Measurements from ENCODE around the gene TKTL1. TPM values are rescaled to one million over a fixed set of nuclear protein-coding genes. Genes with fewer than 3 reads are reported as not detected.

Gene TKTL1
- total and polyA plus RNA-seq, 12 donors, result 2.6 to 14.1 (median 7.3) TPM

GRCh38 chrX:154351183-154352011, 55.8 kb downstream of the TKTL1 start:
- Histone ChIP-seq H3K4me3 (no peak overlapping the region), H3K27ac (peak overlapping the region in 2 of 10 donors; percentile 13 to 56), H3K27me3 (no peaks in the 10 kb centered on the region), H3K9me3 (no peaks in the 10 kb centered on the region), H3K4me1 (peaks cover 0 to 33% (median 3%) of the 10 kb centered on the region in 9 donors), H3K36me3 (peaks cover 0 to 83% (median 32%) of the 10 kb centered on the region in 9 donors)
- intact Hi-C loops (cut with DNase I), result no loop called here
- DNase-seq, result no peak
- TF ChIP-seq CTCF (IDR thresholded peaks at IDR 0.05), result no peak
- ATAC-seq, result no peak
- WGBS, 2 donors, result 63 to 65% methylated on average over 20 to 30 of the region's 30 CpGs

- intact Hi-C loops (cut with DNase I), result no loop called here
- Histone ChIP-seq H3K27ac (peak overlapping the region in 2 of 10 donors; percentile 13 to 56), H3K36me3 (peaks cover 0 to 90% (median 32%) of the 10 kb centered on the region in 9 donors)
These were observed 56.4 kb downstream of the TKTL1 start for GRCh38 chrX:154352012-154352401.

GRCh38 chrX:154352466-154352865, 56.9 kb downstream of the TKTL1 start:
- intact Hi-C loops (cut with DNase I), result no loop called here
- H3K36me3 ChIP-seq, result peaks cover 0 to 94% (median 34%) of the 10 kb centered on the region in 9 donors
- no peak for TF ChIP-seq CTCF (IDR thresholded peaks at IDR 0.05)

More at GRCh38 chrX:154352012-154352401, 56.4 kb downstream of the TKTL1 start:
- WGBS, 2 donors, result 66 to 67% methylated on average over 14 of the region's 14 CpGs
- TF ChIP-seq CTCF (IDR thresholded peaks at IDR 0.05), result no peak
- Histone ChIP-seq H3K4me3 (no peak overlapping the region), H3K9me3 (no peaks in the 10 kb centered on the region), H3K4me1 (peaks cover 0 to 36% (median 3%) of the 10 kb centered on the region in 9 donors), H3K27me3 (no peaks in the 10 kb centered on the region)
- ATAC-seq (no peak), DNase-seq (no peak)

GRCh38 chrX:154353172-154353843, 57.7 kb downstream of the TKTL1 start:
- no peak for TF ChIP-seq CTCF (IDR thresholded peaks at IDR 0.05)
- intact Hi-C loops (cut with DNase I), result no loop called here
- H3K27me3 ChIP-seq, result no peaks in the 10 kb centered on the region
- no peak overlapping the region for H3K4me3 ChIP-seq
- H3K36me3 ChIP-seq, result peaks cover 0 to 100% (median 43%) of the 10 kb centered on the region in 9 donors
- WGBS, 2 donors, result 76% methylated on average over 17 to 24 of the region's 24 CpGs
- ATAC-seq (no peak), DNase-seq (no peak)
- peaks cover 0 to 31% (median 6%) of the 10 kb centered on the region in 9 donors for H3K4me1 ChIP-seq
- no peaks in the 10 kb centered on the region for H3K9me3 ChIP-seq
- H3K27ac ChIP-seq, result no peak overlapping the region

More at GRCh38 chrX:154352466-154352865, 56.9 kb downstream of the TKTL1 start:
- DNase-seq (no peak), ATAC-seq (no peak)
- Histone ChIP-seq H3K4me1 (peaks cover 0 to 32% (median 3%) of the 10 kb centered on the region in 9 donors), H3K27me3 (no peaks in the 10 kb centered on the region), H3K27ac (peak overlapping the region in 1 of 10 donors; percentile 56), H3K4me3 (no peak overlapping the region), H3K9me3 (no peaks in the 10 kb centered on the region)
- 74% methylated on average over 13 of the region's 13 CpGs for WGBS, 2 donors

All from heart right ventricle (tissue), 16 donors.